Esophagus muscularis mucosa (tissue), 4 donors: ENCODE results near the gene UBE2F. TPM values are rescaled to one million over a fixed set of nuclear protein-coding genes. Genes with fewer than 3 reads are reported as not detected.

ENCODE experiments used
- DNase-seq: peaks from one replicate; pipeline ENCODE4 v3.0.0-alpha.2; 2017; ENCODE audit errors: extremely low spot score
- H3K27ac ChIP-seq, 4 donors: fragments of 200-600 bp; sonication (generic); replicated peaks in 1 of 4; 1 replicate in 3 of 4; 2 replicates in 1 of 4; pipeline ENCODE4 v1.5.1; 2016 to 2019; ENCODE audit warnings: mild to moderate bottlenecking in 1 of 4
- H3K27me3 ChIP-seq, 4 donors: fragments of 200-600 bp; sonication (generic); one replicate each; pipeline versions ENCODE4 v1.5.1 to v1.6.0; 2016 to 2019
- H3K36me3 ChIP-seq, 4 donors: fragments of 200-600 bp; sonication (generic); one replicate each; pipeline ENCODE4 v1.5.1; 2016 to 2019
- H3K4me1 ChIP-seq, 4 donors: fragments of 200-600 bp; sonication (generic); one replicate each; pipeline ENCODE4 v1.5.1; 2016 to 2019
- H3K4me3 ChIP-seq, 4 donors: fragments of 200-600 bp; sonication (generic); 1 replicate in 2 of 4; 2 replicates in 2 of 4; pipeline ENCODE4 v1.5.1; 2016 to 2019; ENCODE audit warnings: mild to moderate bottlenecking in 4 of 4, moderate library complexity in 1 of 4
- H3K9me3 ChIP-seq, 4 donors: fragments of 200-600 bp; sonication (generic); 1 replicate in 3 of 4; 2 replicates in 1 of 4; pipeline ENCODE4 v1.5.1; 2016 to 2019
- CTCF ChIP-seq, 3 experiments: fragments of 200-600 bp in 2 of 3; fragments of 450-650 bp in 1 of 3; sonication (generic) in 2 of 3; IDR thresholded peaks; one replicate each; pipeline ENCODE4 v1.5.1; 2017 to 2019; ENCODE audit warnings: antibody characterized with exemption in 3 of 3, mild to moderate bottlenecking in 2 of 3, moderate library complexity in 1 of 3
- EP300 ChIP-seq: sonication (generic); formaldehyde crosslinking; IDR thresholded peaks from one replicate; pipeline ENCODE4 v1.6.1; 2017; ENCODE audit warnings: antibody characterized with exemption
- POLR2A ChIP-seq: fragments of 450-650 bp; IDR thresholded peaks from one replicate; pipeline ENCODE4 v1.6.1; 2017; ENCODE audit warnings: antibody characterized with exemption, moderate library complexity, mild to moderate bottlenecking, low read depth
- POLR2AphosphoS5 ChIP-seq, 2 donors: sonication (generic); formaldehyde crosslinking; IDR thresholded peaks; one replicate each; pipeline ENCODE4 v1.6.1; 2017; ENCODE audit warnings: antibody characterized with exemption in 2 of 2
- WGBS: methylation state at CpG from one replicate; pipeline ENCODE4 v1.1.5; 2018; 5-methylcytosine and 5-hydroxymethylcytosine counted together
- intact Hi-C: fragments of 100-400 bp; cut with DNase I; formaldehyde crosslinking; loops from one replicate; pipeline ENCODE4 v1.15.1; 2023
- total RNA-seq, 4 donors: library from RNA; depleted of rRNA; stranded (reverse); fragments of >200 nt; gene quantifications; one replicate each; pipeline versions ENCODE4 v1.1.0 to v1.2.1, GENCODE V29; 2016

The UBE2F gene
- total RNA-seq, 4 donors from 2014 or later = 59.0 to 111 (median 78.5) TPM

- 98% methylated on average over 3 of the region's 3 CpGs for WGBS
- H3K27me3 ChIP-seq = no peaks in the 10 kb centered on the region
- intact Hi-C loops = no loop called here
- no peak overlapping the region for H3K27ac ChIP-seq
- peaks cover 5 to 30% (median 18%) of the 10 kb centered on the region in 4 donors for H3K36me3 ChIP-seq
- no peak for DNase-seq
- TF ChIP-seq EP300 (no peak), CTCF (IDR thresholded peaks at IDR 0.05) (no peak), POLR2AphosphoS5 (IDR thresholded peaks at IDR 0.05) (no peak), POLR2A (no peak)
- H3K4me3 ChIP-seq = no peak overlapping the region
- H3K4me1 ChIP-seq = peaks cover 30 to 59% (median 49%) of the 10 kb centered on the region in 4 donors
- no peaks in the 10 kb centered on the region for H3K9me3 ChIP-seq
These were observed 5.4 kb downstream of the UBE2F start for GRCh38 chr2:237972211-237972610.

DNA sequence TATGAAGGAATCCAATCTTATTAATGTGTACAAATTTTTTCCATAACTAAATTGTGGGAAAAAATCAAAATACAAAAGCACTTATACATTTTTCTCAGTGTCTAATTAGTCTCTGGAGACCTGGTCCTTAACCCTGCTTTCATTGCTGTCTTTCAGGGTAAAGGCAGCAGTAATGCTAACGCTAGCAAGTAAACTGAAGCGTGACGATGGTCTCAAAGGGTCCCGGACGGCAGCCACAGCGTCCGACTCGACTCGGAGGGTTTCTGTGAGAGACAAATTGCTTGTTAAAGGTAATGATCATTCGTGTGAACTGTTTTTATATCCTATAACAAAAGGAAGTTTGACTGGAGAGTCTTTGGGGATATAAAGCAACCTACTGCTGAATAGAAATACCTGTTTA lies 6.1 kb downstream of the UBE2F start:
- H3K4me1 ChIP-seq = peaks cover 29 to 60% (median 51%) of the 10 kb centered on the region in 4 donors
- DNase-seq = no peak
- 81% methylated on average over 10 of the region's 10 CpGs for WGBS
- H3K4me3 ChIP-seq = no peak overlapping the region
- H3K36me3 ChIP-seq = peaks cover 5 to 37% (median 21%) of the 10 kb centered on the region in 4 donors
- H3K9me3 ChIP-seq = no peaks in the 10 kb centered on the region
- no peak overlapping the region for H3K27ac ChIP-seq
- no peaks in the 10 kb centered on the region for H3K27me3 ChIP-seq
- TF ChIP-seq EP300 (no peak), POLR2A (no peak), POLR2AphosphoS5 (IDR thresholded peaks at IDR 0.05) (no peak), CTCF (IDR thresholded peaks at IDR 0.05) (no peak)
- intact Hi-C loops = no loop called here

GRCh38 chr2:237977380-237977779 lies 10.6 kb downstream of the UBE2F start:
- Histone ChIP-seq H3K4me3 (no peak overlapping the region), H3K9me3 (no peaks in the 10 kb centered on the region), H3K36me3 (peaks cover 5 to 38% (median 29%) of the 10 kb centered on the region in 4 donors), H3K4me1 (peaks cover 33 to 60% (median 43%) of the 10 kb centered on the region in 4 donors), H3K27me3 (no peaks in the 10 kb centered on the region), H3K27ac (no peak overlapping the region)
- no peak for TF ChIP-seq CTCF (IDR thresholded peaks at IDR 0.05)
- intact Hi-C loops = no loop called here
- 100% methylated on average over 2 of the region's 2 CpGs for WGBS
- no peak for DNase-seq

- no peaks in the 10 kb centered on the region for H3K27me3 ChIP-seq
- H3K27ac ChIP-seq = no peak overlapping the region
- intact Hi-C loops = no loop called here
- peaks cover 33 to 57% (median 43%) of the 10 kb centered on the region in 4 donors for H3K4me1 ChIP-seq
- H3K36me3 ChIP-seq = peaks cover 5 to 38% (median 28%) of the 10 kb centered on the region in 4 donors
- no peak for DNase-seq
- no peak overlapping the region for H3K4me3 ChIP-seq
- WGBS = 67% methylated on average over 3 of the region's 8 CpGs
- TF ChIP-seq POLR2A (no peak), CTCF (IDR thresholded peaks at IDR 0.05) (no peak), POLR2AphosphoS5 (IDR thresholded peaks at IDR 0.05) (no peak), EP300 (no peak)
- H3K9me3 ChIP-seq = no peaks in the 10 kb centered on the region
These were observed 11.4 kb downstream of the UBE2F start for GRCh38 chr2:237978058-237978712.

DNA sequence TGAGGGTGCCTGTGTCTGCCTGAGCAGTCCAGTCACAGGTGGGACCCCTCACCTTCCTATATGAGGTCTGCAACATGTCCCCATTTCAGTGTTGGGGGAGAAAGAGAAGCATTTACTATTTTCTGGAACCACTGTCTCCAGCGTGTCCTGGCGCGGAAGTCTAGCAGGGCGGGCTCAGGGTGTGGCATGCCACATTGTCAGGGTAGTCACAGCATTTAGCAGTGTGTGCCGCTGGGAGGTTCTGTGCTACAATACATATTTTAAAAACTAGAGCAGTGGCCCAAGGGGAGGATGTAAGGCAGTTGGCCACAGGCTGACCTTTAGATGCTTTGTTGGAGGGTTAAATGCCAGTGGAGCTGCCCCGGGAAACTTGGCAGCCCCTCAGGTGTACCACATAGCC lies 12.5 kb downstream of the UBE2F start:
- Histone ChIP-seq H3K27ac (no peak overlapping the region), H3K36me3 (peaks cover 5 to 33% (median 26%) of the 10 kb centered on the region in 4 donors), H3K4me1 (peaks cover 41 to 62% (median 50%) of the 10 kb centered on the region in 4 donors), H3K4me3 (no peak overlapping the region), H3K27me3 (no peaks in the 10 kb centered on the region), H3K9me3 (no peaks in the 10 kb centered on the region)
- no peak for DNase-seq
- TF ChIP-seq CTCF (IDR thresholded peaks at IDR 0.05) (no peak), POLR2AphosphoS5 (IDR thresholded peaks at IDR 0.05) (no peak), POLR2A (no peak), EP300 (no peak)
- intact Hi-C loops = no loop called here
- 83% methylated on average over 6 of the region's 6 CpGs for WGBS
